ENCODE data around the gene MARCKSL1.
"Not testable (repeated sequence)": the region's sequence is repeated elsewhere in the genome, so short reads cannot be mapped to it uniquely, and the experiment has no call there.

The MARCKSL1 gene

GRCh38 chr1:32333251-32333963 lies 2.6 kb downstream of the MARCKSL1 start:
- no peak for DNase-seq (ENCODE audit: low read depth)

- DNase-seq (ENCODE audit: low read depth) = no peak
These were observed 3.5 kb downstream of the MARCKSL1 start for GRCh38 chr1:32332290-32333079.

GRCh38 chr1:32331549-32331948 lies 4.5 kb downstream of the MARCKSL1 start:
- DNase-seq (ENCODE audit: low read depth) = no peak

GRCh38 chr1:32330558-32331151 lies 5.4 kb downstream of the MARCKSL1 start:
- no peak for DNase-seq (ENCODE audit: low read depth)

- DNase-seq (ENCODE audit: low read depth) = no peak
These were observed 6.0 kb downstream of the MARCKSL1 start for GRCh38 chr1:32329931-32330466.

GRCh38 chr1:32327204-32327603 lies 8.8 kb downstream of the MARCKSL1 start:
- DNase-seq (ENCODE audit: low read depth) = no peak

- DNase-seq (ENCODE audit: low read depth) = no peak
These were observed 14.2 kb downstream of the MARCKSL1 start for GRCh38 chr1:32321712-32322291.

GRCh38 chr1:32318127-32318869 lies 17.7 kb downstream of the MARCKSL1 start:
- no peak for DNase-seq (ENCODE audit: low read depth)

- no peak for DNase-seq (ENCODE audit: low read depth)
These were observed 19.1 kb downstream of the MARCKSL1 start for GRCh38 chr1:32316903-32317277.

GRCh38 chr1:32311709-32312393 lies 24.2 kb downstream of the MARCKSL1 start:
- no peak for DNase-seq (ENCODE audit: low read depth)

GRCh38 chr1:32309960-32310359 lies 26.1 kb downstream of the MARCKSL1 start:
- DNase-seq (ENCODE audit: low read depth) = no peak

GRCh38 chr1:32307324-32307723 lies 28.7 kb downstream of the MARCKSL1 start:
- DNase-seq (ENCODE audit: low read depth) = no peak

GRCh38 chr1:32305310-32305709 lies 30.7 kb downstream of the MARCKSL1 start:
- no peak for DNase-seq (ENCODE audit: low read depth)

GRCh38 chr1:32303997-32304622 lies 31.9 kb downstream of the MARCKSL1 start:
- DNase-seq (ENCODE audit: low read depth) = no peak

GRCh38 chr1:32303358-32303757 lies 32.7 kb downstream of the MARCKSL1 start:
- DNase-seq (ENCODE audit: low read depth) = no peak

GRCh38 chr1:32299327-32299726 lies 36.7 kb downstream of the MARCKSL1 start:
- DNase-seq (ENCODE audit: low read depth) = no peak

GRCh38 chr1:32298211-32298610 lies 37.8 kb downstream of the MARCKSL1 start:
- not testable (repeated sequence) for DNase-seq (ENCODE audit: low read depth)

GRCh38 chr1:32291708-32292538 lies 44.1 kb downstream of the MARCKSL1 start, which contains the start of gene HDAC1:
HDAC1 (plus strand) TSS chr1:32292083; CDS start chr1:32292170, 87 bp downstream.
- peak; percentile 94 for DNase-seq (ENCODE audit: low read depth)

GRCh38 chr1:32291145-32291707 lies 44.8 kb downstream of the MARCKSL1 start:
- DNase-seq (ENCODE audit: low read depth) = no peak

Measured in stimulated activated CD8-positive, alpha-beta memory T cell treated with anti-CD3 and anti-CD28 coated beads, Interleukin-12 subunit alpha, Interleukin-12 subunit beta, amount 100 ng/mL, for 1 hour (primary cell).